HG02678 (cell line): Measurements from ENCODE around the gene HMGCLL1.

Experiments
- ATAC-seq: cut with Tn5 transposase; IDR thresholded peaks from one replicate; pipeline ENCODE4 v1.9.1; 2021; ENCODE audit warnings: mild to moderate bottlenecking, moderate library complexity; ENCODE audit not compliant: unreplicated experiment

HMGCLL1 gene

DNA sequence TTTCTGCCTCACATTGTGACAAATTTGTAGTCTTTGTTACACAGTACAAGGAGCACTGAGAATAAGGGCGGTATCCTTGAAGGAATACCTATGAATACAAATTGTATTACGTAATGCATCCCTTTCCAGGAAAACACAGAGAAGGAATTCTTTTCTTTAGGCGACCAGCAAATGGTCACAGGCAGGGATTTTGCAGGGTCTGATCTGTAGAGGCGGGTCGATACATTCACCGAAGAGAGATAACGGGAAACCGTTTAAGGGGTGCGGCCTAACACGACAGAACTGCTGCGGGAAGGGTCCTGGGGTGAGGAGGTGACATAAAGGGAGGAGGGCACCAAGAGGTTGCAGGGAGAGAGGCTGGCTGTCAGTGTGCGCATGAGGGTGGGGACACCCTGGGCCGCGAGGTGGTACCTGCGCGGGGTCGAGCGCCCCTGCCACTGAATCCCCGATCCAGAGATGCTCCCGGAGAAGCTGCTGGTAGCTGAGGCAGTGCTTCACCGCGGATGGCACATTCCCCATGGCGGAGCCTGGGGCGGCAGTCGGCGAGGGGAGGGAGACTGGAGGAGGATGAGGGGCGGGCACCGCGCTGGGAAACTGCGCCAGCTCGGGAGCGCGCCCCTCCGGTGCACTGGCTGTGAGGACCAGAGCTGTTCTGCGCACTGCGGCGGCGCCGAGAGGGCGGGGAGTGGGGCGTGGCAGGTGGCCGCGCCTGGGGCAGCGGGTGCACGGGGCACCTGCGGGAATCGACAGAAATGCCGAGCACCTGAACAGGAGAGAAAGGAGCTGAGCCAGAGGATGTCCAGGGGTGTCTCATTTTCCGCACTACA lies at the start of gene HMGCLL1:
Gene HMGCLL1 (minus strand): TSS at position 656 of the 827 bp plus-strand sequence. CDS start 137 bp downstream, at position 519.
- ATAC-seq, result no peak

DNA sequence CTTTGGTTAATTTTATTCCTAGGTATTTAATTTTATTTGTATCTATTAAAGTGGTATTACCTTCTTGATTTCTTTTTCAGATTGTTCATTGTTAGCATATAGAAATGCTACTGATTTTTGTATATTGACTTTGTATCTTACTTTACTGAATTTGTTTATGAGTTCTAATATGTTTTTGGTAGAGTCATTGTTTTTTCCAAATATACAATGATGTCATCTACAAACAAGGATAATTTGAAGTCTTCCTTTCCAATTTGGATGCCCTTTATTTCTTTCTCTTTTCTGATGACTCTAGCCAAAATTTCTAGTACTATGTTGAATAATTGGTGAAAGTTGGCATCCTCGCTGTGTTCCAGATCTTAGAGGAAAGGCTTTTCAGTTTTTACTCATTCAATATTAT lies 43.0 kb upstream of the HMGCLL1 start:
- no peak for ATAC-seq

DNA sequence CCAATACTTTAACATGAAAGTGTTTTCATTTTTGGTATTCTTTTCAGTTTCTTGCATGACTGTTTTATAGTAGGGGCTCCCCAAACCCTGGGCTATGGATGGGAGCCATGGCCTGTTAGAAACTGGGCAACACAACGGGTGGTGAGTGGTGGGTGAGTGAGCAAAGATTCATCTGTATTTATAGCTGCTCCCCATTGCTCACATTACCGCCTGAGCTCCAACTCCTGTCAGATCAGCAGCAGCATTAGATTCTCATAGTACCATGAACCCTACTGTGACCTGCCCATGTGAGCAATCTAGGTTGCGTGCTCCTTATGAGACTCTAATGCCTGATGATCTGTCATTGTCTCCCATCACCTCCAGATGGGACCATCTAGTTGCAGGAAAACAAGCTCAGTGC lies 42.3 kb upstream of the HMGCLL1 start:
- ATAC-seq, result no peak

DNA sequence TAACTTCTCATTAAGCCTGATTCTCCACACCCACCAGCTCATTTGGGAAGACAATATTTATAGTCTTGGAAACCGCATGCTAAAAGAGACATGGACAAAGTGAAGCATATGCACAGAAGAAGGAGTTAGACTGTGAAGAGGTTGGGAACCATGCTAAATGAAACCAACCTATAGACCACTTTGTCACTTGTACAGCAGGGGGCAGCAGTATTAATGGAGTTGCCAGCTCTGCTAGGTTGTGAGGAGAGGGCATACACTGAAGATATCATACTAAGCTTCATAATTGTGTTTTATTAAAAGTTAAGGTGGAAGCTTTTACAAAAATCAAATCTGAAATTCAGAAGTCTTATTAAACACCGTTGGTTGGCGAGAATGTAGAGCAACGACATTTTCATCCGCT lies 38.3 kb upstream of the HMGCLL1 start:
- peak; percentile 76 for ATAC-seq

DNA sequence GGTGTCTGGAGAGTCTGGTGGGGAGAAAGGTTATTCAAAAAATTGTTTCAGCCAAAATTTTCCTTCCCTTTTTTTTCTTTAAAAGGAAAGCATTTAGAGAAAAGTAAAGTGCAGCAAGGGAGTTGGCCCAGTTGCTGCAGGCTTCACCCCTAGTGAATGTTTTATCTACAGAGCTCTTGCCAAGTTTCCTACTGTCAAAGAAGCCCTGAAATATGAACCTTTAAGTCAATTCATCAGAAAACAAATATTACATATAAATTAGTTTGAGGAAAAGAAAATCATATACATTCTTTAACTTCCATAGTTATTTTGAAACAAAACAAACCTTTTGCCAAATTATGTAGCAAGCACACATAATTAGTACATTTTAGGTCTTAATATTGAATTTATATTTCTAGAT lies 25.0 kb upstream of the HMGCLL1 start:
- ATAC-seq, result no peak

DNA sequence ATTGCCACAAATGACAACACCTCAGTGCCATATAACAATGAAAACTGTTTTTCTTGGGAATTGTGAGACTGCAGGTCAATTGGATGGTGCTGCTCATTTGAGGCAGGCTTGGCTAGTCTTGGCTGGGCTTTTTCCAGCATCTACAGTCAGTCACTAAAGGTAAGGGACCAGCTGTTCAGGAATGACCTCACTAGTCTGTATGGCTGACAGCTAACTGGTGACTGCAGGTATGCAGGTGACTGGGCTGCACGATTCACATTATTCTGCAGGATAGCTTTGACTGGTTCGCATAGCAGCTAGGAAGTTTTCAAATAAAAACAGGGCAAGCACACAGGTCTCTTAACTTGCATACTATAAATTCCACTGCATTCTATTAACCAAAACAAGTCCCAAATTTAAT lies 22.1 kb upstream of the HMGCLL1 start:
- no peak for ATAC-seq

DNA sequence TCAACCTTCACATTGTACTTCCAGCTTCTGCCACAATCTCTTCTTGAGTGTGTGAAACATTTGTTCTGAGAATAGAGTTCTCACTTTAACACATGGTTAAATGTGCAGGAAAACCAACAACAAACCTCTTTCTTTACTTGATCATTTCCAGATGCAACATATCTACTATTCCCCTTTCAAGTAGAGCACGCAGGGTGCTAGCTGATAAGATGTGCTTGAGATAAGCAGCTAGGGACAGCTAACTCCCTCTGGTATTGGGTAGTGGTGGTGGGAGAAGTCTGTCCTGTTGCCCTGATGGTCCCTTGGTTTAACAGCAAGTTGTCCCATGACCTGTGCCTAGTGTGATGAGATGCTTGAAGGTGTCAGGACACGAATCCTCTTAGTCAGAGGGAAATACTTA lies 15.4 kb upstream of the HMGCLL1 start:
- ATAC-seq, result no peak

DNA sequence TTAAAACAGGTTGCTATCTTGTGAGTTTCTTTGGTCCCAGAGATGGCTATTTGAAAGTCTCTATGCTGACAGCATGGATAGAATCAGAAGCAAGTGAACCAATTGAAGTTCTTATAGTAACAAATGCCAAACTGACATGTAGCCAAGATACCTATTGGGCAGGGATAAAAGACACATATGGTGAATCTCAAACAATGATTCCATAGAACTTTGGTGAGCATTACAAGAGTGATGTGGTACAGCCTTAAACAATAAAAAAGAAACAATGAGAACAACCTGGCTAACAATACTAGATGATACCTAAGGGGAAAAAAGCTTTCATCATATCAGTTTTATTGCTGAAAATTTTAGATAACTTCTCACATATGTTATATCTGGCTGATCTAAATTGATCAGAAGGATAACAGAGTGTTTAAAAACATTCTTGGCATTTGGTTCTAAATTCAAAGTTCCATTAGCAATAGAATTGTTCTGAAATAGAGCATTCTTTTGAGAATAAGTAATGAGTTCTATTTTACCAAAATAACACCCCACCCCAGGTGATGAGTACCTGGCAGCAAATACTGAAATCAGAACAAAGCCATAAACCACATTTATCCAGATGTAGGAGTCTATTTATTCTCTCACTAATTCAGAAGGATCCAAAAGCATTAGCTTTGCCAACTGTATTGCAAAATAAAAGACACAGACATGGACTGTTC lies 5.8 kb upstream of the HMGCLL1 start:
- no peak for ATAC-seq

DNA sequence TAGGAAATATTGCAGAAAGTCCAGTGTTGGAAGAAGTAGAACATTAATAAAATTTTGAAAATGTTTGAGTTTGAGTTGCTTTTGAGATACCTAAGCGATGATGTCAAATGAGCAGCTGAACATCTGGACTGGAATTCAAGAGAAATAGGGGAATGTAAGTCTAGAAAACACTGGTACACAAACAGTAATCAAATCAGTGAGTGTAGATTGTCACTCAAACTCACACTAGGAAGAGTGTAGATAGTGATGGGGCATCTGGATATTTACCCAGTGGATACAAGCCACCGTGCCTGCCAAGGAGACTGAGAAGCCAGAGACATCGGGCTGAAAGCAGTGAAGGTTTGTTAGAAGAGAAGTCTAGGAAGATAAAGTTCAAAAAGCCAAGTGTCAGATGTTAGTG lies 2.2 kb downstream of the HMGCLL1 start:
- no peak for ATAC-seq

DNA sequence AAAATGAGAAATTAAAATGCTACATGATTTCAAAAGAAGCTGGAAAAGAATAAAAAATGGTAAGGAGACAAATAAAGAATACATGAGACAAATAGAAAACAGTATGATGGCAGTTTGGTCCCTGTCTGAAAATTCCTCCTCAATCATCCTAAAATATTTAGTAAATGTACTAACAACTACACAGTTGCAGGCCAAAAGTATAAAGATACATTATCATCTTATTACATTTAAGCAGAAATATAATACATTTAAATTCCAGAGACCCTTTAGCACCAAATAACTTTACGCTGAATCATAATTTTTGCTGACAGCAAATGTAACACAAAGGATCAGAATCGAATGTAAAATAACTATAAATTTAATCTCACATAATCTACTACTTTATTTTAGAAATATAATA lies 4.4 kb downstream of the HMGCLL1 start:
- no peak for ATAC-seq

DNA sequence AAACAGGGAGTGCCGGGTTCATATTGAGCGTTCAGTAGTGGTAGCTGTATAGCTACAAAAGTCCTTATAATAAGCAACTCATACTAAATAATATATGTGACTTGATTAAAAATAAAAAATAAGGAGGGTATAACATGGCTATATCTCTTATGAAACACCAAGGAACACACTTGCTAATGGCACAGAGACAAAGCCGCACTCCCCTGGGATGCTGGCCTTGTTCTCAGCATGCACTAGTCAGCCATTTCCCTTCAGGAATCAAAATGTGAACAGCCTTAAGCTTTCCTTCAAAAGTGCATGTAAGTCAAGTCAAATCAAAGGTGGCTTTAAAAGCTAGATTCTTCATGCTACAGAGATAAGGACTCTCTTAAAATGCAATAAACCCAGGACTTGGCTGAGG lies 9.4 kb downstream of the HMGCLL1 start:
- no peak for ATAC-seq

DNA sequence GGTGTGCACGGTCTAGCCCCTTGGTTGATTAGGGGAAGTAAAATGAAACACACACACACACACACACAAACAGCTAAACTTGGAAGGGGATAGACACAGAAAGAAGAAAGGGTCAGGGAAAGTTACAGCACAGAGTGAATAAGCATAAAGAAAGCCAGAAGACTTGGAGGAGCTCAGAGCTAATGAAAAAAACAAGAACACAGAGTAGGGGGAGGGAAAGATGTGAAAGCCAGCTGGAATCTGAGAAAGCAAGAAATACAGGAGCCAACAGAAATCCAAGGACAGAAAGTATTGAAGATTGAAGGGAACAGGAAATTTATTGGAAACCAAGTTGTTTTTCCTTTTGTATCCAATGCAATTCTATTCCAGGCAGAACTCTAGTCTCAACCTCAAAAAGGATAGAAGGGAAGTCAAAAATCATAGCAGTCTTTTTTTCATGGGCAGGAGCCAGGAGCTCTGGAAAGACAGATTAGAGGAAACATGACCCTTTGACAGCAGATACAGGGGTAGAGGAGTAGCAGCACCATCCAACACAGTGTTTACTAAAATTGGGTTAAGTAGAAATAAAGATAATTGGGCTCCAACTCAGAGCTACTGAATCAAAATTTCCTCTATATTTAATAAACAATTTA lies 10.1 kb downstream of the HMGCLL1 start:
- ATAC-seq, result no peak

DNA sequence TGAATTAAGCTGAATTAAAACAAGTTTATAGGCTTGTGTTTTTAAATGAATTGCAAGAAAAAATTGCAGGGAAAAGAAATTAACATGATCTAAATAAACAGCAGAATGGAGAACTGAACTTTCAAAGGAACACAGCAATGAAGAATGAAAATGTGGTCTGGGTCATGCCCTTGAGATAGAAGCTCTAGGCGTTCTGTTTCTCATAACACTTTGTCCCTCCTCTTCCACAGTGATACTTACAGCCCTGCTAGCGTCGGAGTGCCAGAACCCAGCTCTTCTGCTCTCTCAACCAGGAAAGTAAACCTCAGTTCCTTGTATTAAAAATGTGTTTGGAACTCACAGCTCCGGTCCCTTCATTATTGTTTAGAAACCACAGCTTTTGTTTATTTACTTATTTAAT lies 11.4 kb downstream of the HMGCLL1 start:
- no peak for ATAC-seq

DNA sequence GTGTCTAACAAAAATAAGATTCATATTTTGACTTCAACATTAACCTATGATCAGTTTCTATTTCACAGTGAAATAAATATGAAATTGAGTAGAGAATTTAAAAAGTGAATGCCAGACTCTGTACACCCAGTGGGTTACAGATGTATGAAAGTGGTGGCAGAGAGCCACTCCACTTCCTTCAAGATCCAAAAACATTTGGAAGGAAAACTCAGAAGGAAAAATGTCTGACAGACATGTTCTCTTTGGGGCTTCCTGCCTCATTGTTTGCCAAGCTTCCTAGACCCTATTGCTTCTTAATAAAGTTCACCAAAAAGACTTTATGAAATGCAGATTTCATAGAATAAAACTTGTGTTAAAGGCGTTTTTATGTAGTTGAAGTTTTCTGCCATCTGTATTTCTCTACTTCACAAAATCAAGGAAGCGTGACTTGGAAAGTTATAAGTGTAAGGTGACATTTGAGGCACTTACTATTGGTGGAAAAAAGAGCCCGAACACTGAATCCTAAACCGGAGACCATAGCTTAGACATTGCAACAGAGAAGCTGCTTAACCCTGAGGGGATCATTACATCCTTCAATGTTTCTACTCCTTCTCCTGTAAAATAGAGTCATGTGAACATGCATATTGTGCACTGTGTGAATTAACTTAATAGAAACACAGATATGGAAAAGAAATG lies 12.8 kb downstream of the HMGCLL1 start:
- ATAC-seq, result no peak

DNA sequence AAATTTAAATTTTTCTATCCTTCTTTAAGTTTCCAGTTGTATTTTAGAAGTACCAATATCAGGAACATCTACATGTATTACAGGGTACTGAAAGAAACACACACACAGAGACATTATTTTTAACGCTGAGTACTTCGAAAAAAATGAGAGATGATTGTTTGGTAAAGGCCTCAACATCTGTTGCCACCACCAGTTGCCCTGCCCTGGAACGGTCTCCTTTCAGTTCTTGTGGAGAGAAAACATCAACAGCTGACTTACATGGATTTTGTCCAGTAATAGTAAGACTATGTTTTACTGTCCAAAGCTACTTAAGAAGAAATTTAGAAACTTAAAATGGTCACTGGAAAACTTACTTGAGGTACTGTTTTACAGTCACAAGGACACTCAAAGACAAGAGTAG lies 16.7 kb downstream of the HMGCLL1 start:
- no peak for ATAC-seq

DNA sequence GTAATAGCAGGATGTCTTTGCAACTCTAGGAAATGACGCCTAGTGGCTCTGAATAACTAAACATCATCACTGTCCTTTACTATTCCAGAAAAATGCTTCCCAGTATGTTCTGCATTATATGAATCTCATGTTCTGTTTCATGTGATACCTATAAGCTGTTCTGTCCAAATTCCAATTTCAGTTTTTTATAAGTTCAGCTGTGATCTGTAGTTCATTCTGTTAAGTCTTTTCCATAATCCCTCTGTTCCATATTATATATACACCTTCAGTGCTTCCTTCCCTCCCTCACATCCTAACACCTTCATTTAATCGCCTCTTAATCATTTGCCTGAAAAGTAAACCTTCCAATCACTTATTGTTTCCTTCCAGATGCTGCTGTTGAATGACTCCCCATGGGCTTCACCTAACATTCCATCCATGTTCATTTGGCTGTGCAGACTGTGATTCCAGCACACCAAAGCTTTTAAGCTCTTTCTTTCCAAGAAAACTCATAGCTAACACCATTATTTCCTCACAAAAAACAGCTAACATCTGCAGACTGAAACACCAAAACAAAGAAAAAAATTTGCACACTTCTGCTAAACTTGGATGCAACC lies 18.6 kb downstream of the HMGCLL1 start:
- no peak for ATAC-seq

DNA sequence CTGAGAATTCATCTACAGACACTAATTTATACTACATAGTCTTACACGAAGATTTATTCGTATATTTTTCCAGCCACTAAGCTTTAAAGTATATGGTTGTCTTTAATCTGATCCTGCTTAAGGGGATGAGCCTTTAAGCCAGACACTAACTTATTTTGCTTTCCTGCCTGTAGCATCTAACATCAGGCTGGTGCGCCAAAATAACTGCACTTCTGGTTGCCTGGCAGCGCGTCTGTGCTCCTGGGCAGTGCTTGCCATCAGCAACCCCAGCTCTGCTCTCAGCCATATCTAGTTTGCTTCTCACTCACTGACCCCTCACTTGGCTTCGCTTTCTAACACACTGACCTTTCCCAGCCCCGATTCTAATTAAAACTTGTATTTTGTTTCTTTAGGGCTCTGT lies 21.8 kb downstream of the HMGCLL1 start:
- no peak for ATAC-seq

DNA sequence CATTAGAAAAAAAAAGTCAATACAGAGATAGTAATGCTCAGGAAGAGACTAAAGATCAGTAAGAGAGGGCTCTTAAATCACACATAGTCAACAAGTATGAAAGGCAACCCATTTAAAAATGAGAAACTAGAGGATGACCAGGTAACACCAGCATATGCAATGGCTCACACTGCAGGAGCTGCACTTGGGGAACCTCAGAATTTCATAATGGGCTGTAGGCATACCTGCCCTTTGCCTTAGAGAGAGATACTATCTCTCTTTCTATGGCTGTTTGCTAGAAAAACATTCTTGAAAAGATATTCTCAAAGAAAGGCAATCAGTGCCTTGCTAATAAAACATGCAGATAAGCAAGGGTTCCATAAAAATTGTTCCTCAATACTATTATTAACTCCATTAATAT lies 33.2 kb downstream of the HMGCLL1 start:
- no peak for ATAC-seq

DNA sequence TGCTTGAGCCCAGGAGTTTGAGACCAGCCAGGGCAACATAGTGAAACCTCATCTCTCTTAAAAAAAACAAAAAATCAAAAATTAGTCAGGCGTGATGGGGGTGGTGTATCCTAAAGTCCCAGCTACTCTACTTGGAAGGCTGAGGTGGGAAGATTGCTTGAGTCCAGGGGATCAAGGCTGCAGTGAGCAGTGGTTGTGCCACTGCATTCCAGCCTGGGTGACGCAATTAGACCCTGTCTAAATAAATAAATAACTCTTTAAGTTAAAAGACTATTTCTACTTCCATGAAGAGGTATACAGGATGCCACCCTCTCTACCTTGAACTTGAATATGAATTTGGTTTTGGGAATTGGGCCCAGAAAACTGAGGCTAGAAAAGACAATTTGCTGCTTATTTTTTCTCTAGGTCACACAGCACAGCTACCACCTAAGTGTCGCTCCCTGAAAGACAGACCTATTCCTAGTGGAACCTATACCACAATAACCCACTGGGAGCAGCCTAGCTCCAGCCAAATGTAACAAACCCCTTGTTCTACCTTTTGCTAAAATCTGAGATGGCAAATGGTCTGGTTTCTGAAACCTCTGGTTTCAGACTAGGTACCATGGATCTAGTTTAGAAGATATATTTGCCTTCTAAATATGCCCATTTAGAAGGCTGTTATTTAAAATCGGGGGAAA lies 35.2 kb downstream of the HMGCLL1 start:
- ATAC-seq, result no peak

DNA sequence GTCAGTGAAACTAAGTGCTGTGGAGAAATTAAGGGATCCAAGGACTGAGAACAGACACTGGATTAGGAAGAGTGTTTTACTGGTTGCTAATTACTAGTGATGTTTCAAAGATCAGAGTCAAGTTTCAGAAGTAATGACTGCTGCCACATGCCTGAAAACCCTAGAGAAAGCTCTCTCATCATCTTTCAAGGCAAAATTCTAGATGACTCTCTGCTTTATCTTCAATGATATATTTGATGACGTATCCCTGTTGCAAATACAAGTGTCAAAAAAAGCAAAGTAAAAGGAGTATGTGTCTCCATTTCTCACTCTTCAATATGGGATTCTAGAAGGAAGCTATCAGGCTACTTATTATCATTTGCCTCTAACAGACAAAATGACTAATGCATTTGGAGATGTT lies 38.0 kb downstream of the HMGCLL1 start:
- no peak for ATAC-seq
